ENCODE measurements around the gene PXMP4. TPM values are rescaled to one million over a fixed set of nuclear protein-coding genes. Genes with fewer than 3 reads are reported as not detected.

Gene PXMP4
- total RNA-seq, 4 donors from 2014 or later, result 1.6 to 12.0 (median 5.5) TPM

- TF ChIP-seq EP300 (IDR thresholded peaks at IDR 0.05; ENCODE audit: low read depth), result no peak
- no peak for TF ChIP-seq POLR2A (IDR thresholded peaks at IDR 0.05)
- TF ChIP-seq POLR2AphosphoS5 (IDR thresholded peaks at IDR 0.05), result no peak
- no peak for TF ChIP-seq CTCF (IDR thresholded peaks at IDR 0.05)
- no peaks in the 10 kb centered on the region for H3K27me3 ChIP-seq
- H3K36me3 ChIP-seq, result peaks cover 0 to 14% (median 0%) of the 10 kb centered on the region in 4 donors
- no peak overlapping the region for H3K27ac ChIP-seq
- intact Hi-C loops (cut with DNase I; ENCODE audit: low total_unique reads), result no loop called here
- in situ Hi-C loops (cut with MboI; ENCODE audit: low pct_ligation_motif_present in 1 of 4, low pct_unique_long_range_greater_than_20kb in 1 of 4, low sequenced_read_pairs in 3 of 4), result no loop called here
- WGBS, 2 donors (ENCODE audit: low coverage in 1 of 2), result 83 to 84% methylated on average over 3 to 5 of the region's 5 CpGs
- DNase-seq, result no peak
- H3K9me3 ChIP-seq, result peaks cover 0 to 9% of the 10 kb centered on the region in 2 donors
- no peak overlapping the region for H3K4me3 ChIP-seq
- H3K4me1 ChIP-seq, result no peaks in the 10 kb centered on the region
Measured at GRCh38 chr20:33753763-33754162, 33.7 kb upstream of the PXMP4 start.

GRCh38 chr20:33753143-33753542 lies 33.0 kb upstream of the PXMP4 start:
- in situ Hi-C loops (cut with MboI; ENCODE audit: low pct_ligation_motif_present in 1 of 4, low pct_unique_long_range_greater_than_20kb in 1 of 4, low sequenced_read_pairs in 3 of 4), result no loop called here
- Histone ChIP-seq H3K27ac (no peak overlapping the region), H3K36me3 (peaks cover 0 to 14% (median 0%) of the 10 kb centered on the region in 4 donors), H3K4me1 (no peaks in the 10 kb centered on the region), H3K9me3 (peaks cover 0 to 9% of the 10 kb centered on the region in 2 donors), H3K27me3 (no peaks in the 10 kb centered on the region), H3K4me3 (no peak overlapping the region)
- 98 to 100% methylated on average over 1 to 7 of the region's 7 CpGs for WGBS, 2 donors (ENCODE audit: low coverage in 1 of 2)
- DNase-seq, result no peak
- no peak for TF ChIP-seq CTCF (IDR thresholded peaks at IDR 0.05)
- no peak for TF ChIP-seq POLR2A (IDR thresholded peaks at IDR 0.05)
- no peak for TF ChIP-seq POLR2AphosphoS5 (IDR thresholded peaks at IDR 0.05)
- no peak for TF ChIP-seq EP300 (IDR thresholded peaks at IDR 0.05; ENCODE audit: low read depth)
- intact Hi-C loops (cut with DNase I; ENCODE audit: low total_unique reads), result no loop called here

GRCh38 chr20:33751775-33752174 lies 31.7 kb upstream of the PXMP4 start:
- Histone ChIP-seq H3K4me3 (no peak overlapping the region), H3K27me3 (no peaks in the 10 kb centered on the region), H3K9me3 (no peaks in the 10 kb centered on the region), H3K27ac (no peak overlapping the region), H3K36me3 (peaks cover 0 to 3% (median 0%) of the 10 kb centered on the region in 4 donors), H3K4me1 (no peaks in the 10 kb centered on the region)
- DNase-seq, result no peak
- intact Hi-C loops (cut with DNase I; ENCODE audit: low total_unique reads) (no loop called here), in situ Hi-C loops (cut with MboI; ENCODE audit: low pct_ligation_motif_present in 1 of 4, low pct_unique_long_range_greater_than_20kb in 1 of 4, low sequenced_read_pairs in 3 of 4) (no loop called here)
- WGBS, 2 donors (ENCODE audit: low coverage in 1 of 2), result 82 to 95% methylated on average over 2 to 4 of the region's 4 CpGs
- TF ChIP-seq EP300 (IDR thresholded peaks at IDR 0.05; ENCODE audit: low read depth) (no peak), CTCF (IDR thresholded peaks at IDR 0.05) (no peak), POLR2A (IDR thresholded peaks at IDR 0.05) (no peak), POLR2AphosphoS5 (IDR thresholded peaks at IDR 0.05) (no peak)

GRCh38 chr20:33746325-33746998 lies 26.4 kb upstream of the PXMP4 start:
- Histone ChIP-seq H3K9me3 (no peaks in the 10 kb centered on the region), H3K27ac (no peak overlapping the region), H3K4me3 (no peak overlapping the region), H3K36me3 (no peaks in the 10 kb centered on the region), H3K27me3 (no peaks in the 10 kb centered on the region), H3K4me1 (peaks cover 3 to 15% (median 11%) of the 10 kb centered on the region in 4 donors)
- 77 to 95% methylated on average over 4 to 12 of the region's 12 CpGs for WGBS, 2 donors (ENCODE audit: low coverage in 1 of 2)
- no peak for TF ChIP-seq EP300 (IDR thresholded peaks at IDR 0.05; ENCODE audit: low read depth)
- no peak for TF ChIP-seq CTCF (IDR thresholded peaks at IDR 0.05)
- no peak for TF ChIP-seq POLR2A (IDR thresholded peaks at IDR 0.05)
- TF ChIP-seq POLR2AphosphoS5 (IDR thresholded peaks at IDR 0.05), result no peak
- in situ Hi-C loops (cut with MboI; ENCODE audit: low pct_ligation_motif_present in 1 of 4, low pct_unique_long_range_greater_than_20kb in 1 of 4, low sequenced_read_pairs in 3 of 4) (no loop called here), intact Hi-C loops (cut with DNase I; ENCODE audit: low total_unique reads) (no loop called here)
- DNase-seq, result no peak

Data from transverse colon (tissue), 4 donors.